Rectal smooth muscle tissue (tissue), 1 donor: ENCODE measurements around the gene RSRC2.

Source experiments
- H3K27ac ChIP-seq: one replicate; pipeline ENCODE4 v1.7.0; 2013; ENCODE audit warnings: low read depth, low read length, inconsistent platforms
- H3K27me3 ChIP-seq: one replicate; pipeline ENCODE4 v1.7.0; 2013; ENCODE audit warnings: low read length; ENCODE audit not compliant: control insufficient read depth, insufficient read depth
- H3K36me3 ChIP-seq: one replicate; pipeline ENCODE4 v1.7.0; 2013; ENCODE audit warnings: low read length; ENCODE audit not compliant: control insufficient read depth, insufficient read depth
- H3K4me1 ChIP-seq: one replicate; pipeline ENCODE4 v1.7.0; 2013; ENCODE audit warnings: low read length; ENCODE audit not compliant: control insufficient read depth, insufficient read depth
- H3K4me3 ChIP-seq: one replicate; pipeline ENCODE4 v1.7.0; 2013; ENCODE audit warnings: low read length
- H3K9ac ChIP-seq: one replicate; pipeline ENCODE4 v1.7.0; 2013; ENCODE audit warnings: low read length

The RSRC2 gene

DNA sequence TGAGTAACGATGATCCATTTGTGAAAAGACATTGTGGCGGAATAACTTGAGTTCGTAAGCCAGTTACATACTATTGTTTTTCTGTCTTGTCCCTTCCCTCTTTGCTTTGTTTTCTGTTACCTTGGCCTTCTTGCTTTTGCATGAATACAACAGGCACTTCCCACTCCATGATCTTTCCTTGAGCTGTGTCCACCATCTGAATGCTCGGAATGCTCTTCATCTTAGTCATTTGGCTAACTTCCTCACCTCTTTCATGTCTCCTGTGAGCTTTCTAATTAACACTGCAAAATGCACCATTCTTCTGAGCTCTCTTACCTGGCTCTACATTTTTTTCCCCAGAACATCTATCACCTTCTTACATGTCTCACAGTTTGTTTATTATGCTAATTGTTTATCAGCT lies 10.3 kb upstream of the RSRC2 start:
- Histone ChIP-seq H3K4me1 (no peaks in the 10 kb centered on the region), H3K9ac (no peak overlapping the region), H3K4me3 (no peak overlapping the region), H3K27me3 (no peaks in the 10 kb centered on the region), H3K36me3 (no peaks in the 10 kb centered on the region), H3K27ac (no peak overlapping the region)

DNA sequence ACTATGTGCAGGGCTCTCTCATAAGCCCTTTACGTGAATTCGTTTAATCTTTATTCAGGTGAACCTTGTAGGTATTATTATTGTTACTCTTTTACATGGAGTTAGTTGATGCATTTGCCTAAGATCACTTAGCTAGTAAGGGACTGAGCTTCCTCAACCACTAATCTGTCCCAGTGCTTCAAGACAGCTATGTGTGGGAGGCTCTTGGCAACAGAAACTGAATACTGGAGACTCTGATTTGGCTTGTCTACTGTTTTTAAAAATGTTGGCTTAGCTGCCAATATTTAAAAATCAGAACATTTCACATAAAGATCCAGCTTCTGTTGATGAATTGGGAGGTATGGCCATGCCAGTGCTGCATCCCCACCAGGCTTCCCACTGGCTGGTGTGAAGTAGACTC lies 7.1 kb upstream of the RSRC2 start:
- H3K9ac ChIP-seq = no peak overlapping the region
- no peaks in the 10 kb centered on the region for H3K27me3 ChIP-seq
- no peak overlapping the region for H3K27ac ChIP-seq
- H3K4me3 ChIP-seq = no peak overlapping the region
- H3K4me1 ChIP-seq = no peaks in the 10 kb centered on the region
- H3K36me3 ChIP-seq = no peaks in the 10 kb centered on the region

DNA sequence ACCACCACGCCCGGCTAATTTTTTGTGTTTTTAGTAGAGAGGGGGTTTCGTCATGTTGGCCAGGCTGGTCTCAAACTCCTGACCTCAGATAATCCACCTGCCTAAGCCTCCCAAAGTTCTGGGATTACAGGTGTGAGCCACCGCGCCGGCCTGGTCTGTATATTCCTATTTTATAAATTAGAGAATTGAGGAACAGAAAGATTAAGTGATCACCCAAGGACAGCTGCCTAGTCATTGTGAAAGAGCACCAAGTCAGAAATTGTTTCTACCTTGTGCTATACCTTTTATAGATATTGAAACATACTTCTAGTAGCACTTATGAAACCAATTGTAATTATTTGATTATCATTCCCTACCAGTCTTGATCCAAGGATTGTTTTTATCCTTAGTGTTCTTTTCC lies 2.3 kb upstream of the RSRC2 start:
- no peak overlapping the region for H3K4me3 ChIP-seq
- H3K27ac ChIP-seq = no peak overlapping the region
- H3K36me3 ChIP-seq = no peaks in the 10 kb centered on the region
- H3K27me3 ChIP-seq = no peaks in the 10 kb centered on the region
- H3K4me1 ChIP-seq = peaks cover 14% of the 10 kb centered on the region
- H3K9ac ChIP-seq = no peak overlapping the region

DNA sequence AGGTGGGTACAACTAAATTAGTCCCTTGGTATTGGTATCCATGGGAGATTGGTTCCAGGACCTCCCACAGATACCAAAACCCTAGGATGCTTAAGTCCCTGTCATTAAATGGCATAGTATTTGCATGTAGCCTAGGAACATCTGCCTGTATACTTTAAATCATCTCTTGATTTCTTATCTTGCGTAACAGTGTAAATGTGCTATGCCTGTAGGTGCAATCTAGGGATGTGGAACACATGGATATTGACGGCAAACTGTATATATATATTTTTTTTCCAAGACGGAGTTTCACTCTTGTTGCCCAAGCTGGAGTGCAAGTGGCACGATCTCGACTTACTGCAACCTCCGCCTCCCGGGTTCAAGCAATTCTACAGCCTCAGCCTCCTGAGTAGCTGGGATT lies 1.8 kb upstream of the RSRC2 start:
- Histone ChIP-seq H3K4me1 (peaks cover 18% of the 10 kb centered on the region), H3K27me3 (no peaks in the 10 kb centered on the region), H3K9ac (no peak overlapping the region), H3K27ac (no peak overlapping the region), H3K4me3 (no peak overlapping the region), H3K36me3 (no peaks in the 10 kb centered on the region)

DNA sequence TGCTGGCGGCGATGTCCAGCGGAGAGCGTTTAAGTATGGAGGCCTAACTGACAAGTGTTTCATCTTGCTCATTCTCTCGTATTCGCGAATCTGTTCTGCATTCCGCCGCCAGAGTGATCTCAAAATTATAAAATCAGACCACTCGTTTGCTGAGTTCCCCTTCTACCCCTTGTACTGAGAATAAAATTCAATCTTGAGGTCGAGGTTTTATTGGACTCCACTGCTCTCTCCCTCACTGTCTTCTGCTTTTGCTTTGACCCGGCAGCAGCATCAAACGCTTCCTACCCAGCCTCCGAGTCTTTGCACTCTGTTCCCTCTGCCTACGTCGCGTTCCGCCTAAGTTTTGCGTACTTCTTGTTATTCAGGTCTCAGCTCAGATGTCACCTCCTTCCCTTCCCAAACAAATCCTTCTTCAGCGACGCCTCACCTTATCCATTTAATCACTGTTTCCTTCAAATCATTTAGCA lies 775 bp upstream of the RSRC2 start:
- no peak overlapping the region for H3K27ac ChIP-seq
- H3K4me1 ChIP-seq = peaks cover 24% of the 10 kb centered on the region
- H3K4me3 ChIP-seq = peak overlapping the region; percentile 97
- H3K9ac ChIP-seq = peak overlapping the region; percentile 38
- no peaks in the 10 kb centered on the region for H3K27me3 ChIP-seq
- no peaks in the 10 kb centered on the region for H3K36me3 ChIP-seq

DNA sequence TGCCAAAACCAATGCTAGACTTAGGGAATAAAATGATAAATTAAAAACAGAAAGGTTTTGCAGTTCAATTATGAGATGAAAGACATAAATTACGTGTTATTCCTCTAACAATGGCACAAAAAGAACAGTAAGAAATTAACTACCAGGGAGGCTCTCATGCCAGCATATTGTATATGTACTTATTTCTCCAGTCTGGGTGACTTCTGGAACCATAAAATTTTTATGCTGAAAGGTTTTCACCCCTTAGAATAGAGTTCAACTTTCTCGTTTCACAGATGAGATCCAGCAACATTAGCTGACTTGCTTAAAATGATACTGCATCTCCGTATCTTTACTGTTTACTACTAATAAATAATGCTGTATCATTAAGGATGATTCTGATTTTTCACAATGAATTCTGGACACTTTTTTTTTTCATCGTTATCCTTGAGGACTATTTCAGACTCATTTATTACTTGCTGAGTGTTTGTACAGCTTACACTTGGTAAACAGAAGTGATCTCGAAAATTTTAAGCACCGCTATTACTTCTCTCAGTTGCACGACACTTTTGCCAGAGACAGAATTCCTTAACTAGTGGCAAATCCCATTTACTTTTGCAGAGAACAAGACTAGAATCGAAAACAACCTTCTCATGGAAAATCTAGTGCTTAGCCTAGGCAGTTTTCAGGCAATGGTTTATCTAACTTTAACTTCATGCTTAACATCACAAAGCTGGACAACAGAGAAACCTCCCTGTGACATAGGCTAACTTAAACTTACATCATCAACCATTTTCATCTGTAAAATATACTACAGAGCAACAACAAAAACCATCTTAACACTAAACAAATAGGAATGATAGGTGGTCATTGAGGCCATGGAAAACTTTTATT lies 2.7 kb downstream of the RSRC2 start:
- H3K27ac ChIP-seq = no peak overlapping the region
- H3K9ac ChIP-seq = no peak overlapping the region
- H3K36me3 ChIP-seq = peaks cover 14% of the 10 kb centered on the region
- H3K27me3 ChIP-seq = no peaks in the 10 kb centered on the region
- H3K4me1 ChIP-seq = peaks cover 32% of the 10 kb centered on the region
- peak overlapping the region; percentile 48 for H3K4me3 ChIP-seq

DNA sequence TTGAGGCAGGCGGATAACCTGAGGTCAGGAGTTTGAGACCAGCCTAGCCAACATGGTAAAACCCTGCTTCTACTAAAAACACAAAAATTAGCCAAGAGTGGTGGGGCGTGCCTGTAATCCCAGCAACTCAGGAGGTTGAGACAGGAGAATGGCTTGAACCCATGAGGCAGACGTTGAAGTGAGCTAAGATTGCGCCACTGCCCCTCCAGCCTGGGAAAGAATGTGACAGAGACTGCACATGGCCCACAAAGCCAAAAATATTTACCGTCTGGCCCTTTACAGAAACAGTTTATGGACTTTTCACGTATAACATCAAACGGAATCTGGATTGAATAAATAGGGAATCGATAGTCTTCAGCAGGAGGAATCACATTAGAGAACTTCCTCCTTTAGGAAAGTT lies 3.5 kb downstream of the RSRC2 start:
- Histone ChIP-seq H3K4me3 (no peak overlapping the region), H3K27ac (no peak overlapping the region), H3K4me1 (peaks cover 32% of the 10 kb centered on the region), H3K9ac (no peak overlapping the region), H3K36me3 (peaks cover 19% of the 10 kb centered on the region), H3K27me3 (no peaks in the 10 kb centered on the region)

DNA sequence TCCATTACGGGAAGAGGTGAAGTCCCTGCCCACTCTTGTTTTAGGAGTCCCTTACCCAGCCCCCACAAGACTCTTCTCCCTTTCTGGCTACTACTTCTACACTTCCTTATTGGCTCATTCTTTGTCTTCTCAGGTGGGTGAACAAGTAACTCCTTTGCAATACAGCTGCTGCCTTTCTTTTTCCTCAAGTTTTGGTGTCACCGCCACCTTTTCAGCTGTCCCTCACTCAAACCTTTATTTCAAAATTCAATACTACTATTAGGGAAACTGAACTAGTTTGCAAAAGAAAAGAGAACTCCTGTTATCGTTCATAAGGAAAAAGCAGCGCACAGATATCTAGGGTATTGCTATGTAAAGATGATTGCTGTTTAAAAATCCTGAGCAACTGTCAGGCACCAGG lies 6.1 kb downstream of the RSRC2 start:
- Histone ChIP-seq H3K27ac (no peak overlapping the region), H3K9ac (no peak overlapping the region), H3K27me3 (no peaks in the 10 kb centered on the region), H3K36me3 (peaks cover 35% of the 10 kb centered on the region), H3K4me3 (no peak overlapping the region), H3K4me1 (peaks cover 25% of the 10 kb centered on the region)

DNA sequence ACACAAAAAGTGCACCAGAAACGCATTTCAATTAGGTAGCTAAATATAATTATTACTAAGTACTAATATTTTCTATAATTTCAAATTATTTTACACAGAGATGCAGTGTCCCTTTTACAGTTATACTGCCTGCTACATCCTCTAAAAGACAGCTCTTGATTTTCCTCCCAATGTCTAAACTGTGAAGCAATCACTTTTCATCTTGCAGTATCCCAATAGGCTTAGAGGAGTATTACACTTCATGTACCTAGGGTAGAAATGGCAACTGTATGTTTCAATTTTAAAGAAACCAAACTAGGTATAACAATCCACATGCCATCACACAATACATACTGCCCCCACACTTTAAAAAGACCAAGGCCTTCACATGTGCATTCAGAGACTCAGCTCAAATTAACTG lies 7.3 kb downstream of the RSRC2 start:
- no peak overlapping the region for H3K9ac ChIP-seq
- H3K27me3 ChIP-seq = no peaks in the 10 kb centered on the region
- H3K27ac ChIP-seq = no peak overlapping the region
- peaks cover 42% of the 10 kb centered on the region for H3K36me3 ChIP-seq
- H3K4me3 ChIP-seq = no peak overlapping the region
- peaks cover 22% of the 10 kb centered on the region for H3K4me1 ChIP-seq

DNA sequence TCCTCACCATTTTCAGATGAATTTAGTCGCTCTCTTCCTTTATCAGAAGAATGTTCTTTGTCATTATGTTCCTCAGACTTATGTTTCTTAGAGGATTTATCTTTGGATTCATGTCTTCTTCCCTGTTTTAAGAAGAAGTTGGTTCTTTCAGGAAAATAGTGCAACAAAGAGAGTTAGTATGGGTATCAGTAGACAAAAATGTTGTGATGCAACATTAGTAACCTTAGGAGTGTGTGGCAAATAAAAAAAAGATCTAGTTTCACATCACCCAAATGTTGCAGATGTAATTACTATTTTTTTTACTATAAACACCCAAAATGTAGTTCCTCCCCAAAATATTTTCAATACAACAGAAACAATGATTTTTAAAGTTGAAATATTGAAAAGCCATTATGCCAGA lies 7.8 kb downstream of the RSRC2 start:
- no peak overlapping the region for H3K27ac ChIP-seq

DNA sequence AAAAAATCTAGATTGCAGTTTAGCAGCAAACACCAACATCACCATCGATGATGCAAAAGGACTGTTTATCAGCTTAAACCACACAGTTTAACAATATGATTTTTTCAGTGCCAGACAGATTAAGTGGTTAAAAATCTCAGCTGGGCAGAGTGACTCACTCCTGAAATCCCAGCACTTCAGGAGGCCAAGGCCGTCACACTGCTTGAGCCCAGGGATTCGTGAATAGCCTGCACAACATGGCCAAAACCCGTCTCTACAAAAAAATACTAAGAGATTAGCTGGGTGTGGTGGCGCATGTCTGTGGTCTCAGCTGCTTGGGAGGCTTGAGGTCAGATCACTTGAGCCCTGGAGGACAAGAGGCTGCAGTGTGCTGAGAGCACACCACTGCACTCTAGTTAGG lies 8.9 kb downstream of the RSRC2 start:
- no peak overlapping the region for H3K27ac ChIP-seq
- peaks cover 11% of the 10 kb centered on the region for H3K4me1 ChIP-seq
- no peak overlapping the region for H3K4me3 ChIP-seq
- no peak overlapping the region for H3K9ac ChIP-seq
- H3K27me3 ChIP-seq = no peaks in the 10 kb centered on the region
- H3K36me3 ChIP-seq = peaks cover 47% of the 10 kb centered on the region

More for the DNA sequence above, 7.8 kb downstream of the RSRC2 start:
- H3K27me3 ChIP-seq = no peaks in the 10 kb centered on the region
- no peak overlapping the region for H3K4me3 ChIP-seq
- no peak overlapping the region for H3K9ac ChIP-seq
- H3K4me1 ChIP-seq = peaks cover 17% of the 10 kb centered on the region
- H3K36me3 ChIP-seq = peaks cover 42% of the 10 kb centered on the region

DNA sequence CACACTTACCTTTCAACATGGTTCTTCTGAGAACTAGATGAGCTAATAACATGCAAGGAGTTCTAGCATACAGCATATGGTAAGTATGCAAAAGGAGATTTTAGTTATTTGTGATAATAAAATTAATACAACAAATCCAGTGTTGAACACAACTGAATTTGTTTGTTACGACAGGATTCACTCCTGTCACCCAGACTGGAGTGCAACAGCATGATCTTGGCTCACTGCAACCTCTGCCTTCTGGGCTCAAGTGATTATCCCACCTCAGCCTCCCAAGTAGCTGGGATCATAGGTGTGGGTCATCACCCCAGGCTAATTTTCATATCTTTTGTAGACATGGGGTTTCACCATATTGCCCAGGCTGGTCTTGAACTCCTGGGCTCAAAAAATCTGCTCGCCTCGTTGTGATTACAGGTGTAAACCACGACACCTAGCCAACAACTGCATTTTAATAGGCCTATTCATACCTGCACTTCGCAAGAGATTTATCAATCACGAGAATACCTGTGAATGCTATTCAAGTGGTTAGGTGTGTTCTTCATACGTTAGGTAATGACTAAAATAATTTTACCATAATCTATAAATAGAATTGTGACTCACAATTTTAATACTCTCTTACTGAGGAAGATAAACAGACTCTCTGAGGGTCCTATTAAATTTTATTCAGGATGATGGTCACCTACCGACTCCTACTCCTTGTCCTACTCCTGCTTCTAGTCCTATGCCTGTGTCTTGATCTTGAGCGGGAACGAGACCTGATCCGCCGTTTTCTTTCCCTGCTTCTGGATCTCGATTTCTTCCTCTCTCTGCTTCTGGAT lies 10.0 kb downstream of the RSRC2 start:
- H3K27me3 ChIP-seq = no peaks in the 10 kb centered on the region
- H3K27ac ChIP-seq = no peak overlapping the region
- no peak overlapping the region for H3K4me3 ChIP-seq
- H3K9ac ChIP-seq = no peak overlapping the region
- H3K36me3 ChIP-seq = peaks cover 50% of the 10 kb centered on the region
- peaks cover under 1% of the 10 kb centered on the region for H3K4me1 ChIP-seq
